Ishikawa (cell line): Measurements from ENCODE around the gene TMSB15A.
"Not testable (repeated sequence)": the region's sequence is repeated elsewhere in the genome, so short reads cannot be mapped to it uniquely, and the experiment has no call there.

Experiments
- CEBPB ChIP-seq: IDR thresholded peaks from 2 replicates; pipeline ENCODE4 v1.6.1; 2012
- CREB1 ChIP-seq: IDR thresholded peaks from 2 replicates; pipeline ENCODE4 v1.6.1; 2012; ENCODE audit warnings: low read depth
- EGR1 ChIP-seq: IDR thresholded peaks from 2 replicates; pipeline ENCODE4 v1.6.1; 2012
- EP300 ChIP-seq: IDR thresholded peaks from 2 replicates; pipeline ENCODE4 v1.6.1; 2012; ENCODE audit warnings: borderline replicate concordance
- FOXM1 ChIP-seq: IDR thresholded peaks from 2 replicates; pipeline ENCODE4 v1.6.1; 2012; ENCODE audit warnings: low read depth, borderline replicate concordance
- NFIC ChIP-seq: IDR thresholded peaks from 2 replicates; pipeline ENCODE4 v1.6.1; 2012
- RAD21 ChIP-seq: IDR thresholded peaks from 2 replicates; pipeline ENCODE4 v1.6.1; 2012; ENCODE audit warnings: low read depth
- TAF1 ChIP-seq: IDR thresholded peaks from 2 replicates; pipeline ENCODE4 v1.6.1; 2012; ENCODE audit warnings: low read depth, mild to moderate bottlenecking
- TCF12 ChIP-seq: IDR thresholded peaks from 2 replicates; pipeline ENCODE4 v1.6.1; 2012; ENCODE audit warnings: low read depth
- TEAD4 ChIP-seq: IDR thresholded peaks from 2 replicates; pipeline ENCODE4 v1.6.1; 2012
- YY1 ChIP-seq: IDR thresholded peaks from 2 replicates; pipeline ENCODE4 v1.6.1; 2012; ENCODE audit warnings: low read depth
- ZBTB7A ChIP-seq: IDR thresholded peaks from 2 replicates; pipeline ENCODE4 v1.6.1; 2012; ENCODE audit warnings: low read depth
- TF ChIP-seq, protein P1 (sequence below): IDR thresholded peaks from 2 replicates; pipeline ENCODE4 v1.6.1; 2012; ENCODE audit warnings: low read depth, mild to moderate bottlenecking
- TF ChIP-seq, protein P2 (sequence below): IDR thresholded peaks from 2 replicates; pipeline ENCODE4 v1.6.1; 2012
- TF ChIP-seq, protein P3 (sequence below): IDR thresholded peaks from 2 replicates; pipeline ENCODE4 v1.6.1; 2012

TMSB15A gene

DNA sequence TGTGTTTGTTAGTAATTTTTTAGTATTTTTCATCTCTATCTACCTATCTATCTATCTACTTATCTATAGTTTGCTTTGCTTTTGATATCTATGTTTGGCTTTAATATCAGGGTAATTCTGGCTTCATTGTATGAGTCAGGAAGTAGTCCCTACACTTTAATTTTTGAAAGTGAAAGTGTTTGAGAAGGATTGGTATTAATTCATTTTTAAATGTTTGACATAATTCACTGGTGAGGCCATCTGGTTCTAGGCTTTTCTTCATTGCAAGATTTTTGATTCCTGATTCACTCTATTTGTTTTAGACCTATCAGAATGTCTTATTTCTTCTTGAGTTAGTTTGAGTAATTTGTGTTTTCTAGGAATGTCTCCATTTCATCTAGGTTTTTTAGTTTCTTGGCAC is 24.8 kb downstream of the TMSB15A start:
- TF ChIP-seq CEBPB, result no peak
- TF ChIP-seq, protein P1, sequence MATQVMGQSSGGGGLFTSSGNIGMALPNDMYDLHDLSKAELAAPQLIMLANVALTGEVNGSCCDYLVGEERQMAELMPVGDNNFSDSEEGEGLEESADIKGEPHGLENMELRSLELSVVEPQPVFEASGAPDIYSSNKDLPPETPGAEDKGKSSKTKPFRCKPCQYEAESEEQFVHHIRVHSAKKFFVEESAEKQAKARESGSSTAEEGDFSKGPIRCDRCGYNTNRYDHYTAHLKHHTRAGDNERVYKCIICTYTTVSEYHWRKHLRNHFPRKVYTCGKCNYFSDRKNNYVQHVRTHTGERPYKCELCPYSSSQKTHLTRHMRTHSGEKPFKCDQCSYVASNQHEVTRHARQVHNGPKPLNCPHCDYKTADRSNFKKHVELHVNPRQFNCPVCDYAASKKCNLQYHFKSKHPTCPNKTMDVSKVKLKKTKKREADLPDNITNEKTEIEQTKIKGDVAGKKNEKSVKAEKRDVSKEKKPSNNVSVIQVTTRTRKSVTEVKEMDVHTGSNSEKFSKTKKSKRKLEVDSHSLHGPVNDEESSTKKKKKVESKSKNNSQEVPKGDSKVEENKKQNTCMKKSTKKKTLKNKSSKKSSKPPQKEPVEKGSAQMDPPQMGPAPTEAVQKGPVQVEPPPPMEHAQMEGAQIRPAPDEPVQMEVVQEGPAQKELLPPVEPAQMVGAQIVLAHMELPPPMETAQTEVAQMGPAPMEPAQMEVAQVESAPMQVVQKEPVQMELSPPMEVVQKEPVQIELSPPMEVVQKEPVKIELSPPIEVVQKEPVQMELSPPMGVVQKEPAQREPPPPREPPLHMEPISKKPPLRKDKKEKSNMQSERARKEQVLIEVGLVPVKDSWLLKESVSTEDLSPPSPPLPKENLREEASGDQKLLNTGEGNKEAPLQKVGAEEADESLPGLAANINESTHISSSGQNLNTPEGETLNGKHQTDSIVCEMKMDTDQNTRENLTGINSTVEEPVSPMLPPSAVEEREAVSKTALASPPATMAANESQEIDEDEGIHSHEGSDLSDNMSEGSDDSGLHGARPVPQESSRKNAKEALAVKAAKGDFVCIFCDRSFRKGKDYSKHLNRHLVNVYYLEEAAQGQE, result no peak
- no peak for TF ChIP-seq YY1
- no peak for TF ChIP-seq EGR1
- TF ChIP-seq, protein P2, sequence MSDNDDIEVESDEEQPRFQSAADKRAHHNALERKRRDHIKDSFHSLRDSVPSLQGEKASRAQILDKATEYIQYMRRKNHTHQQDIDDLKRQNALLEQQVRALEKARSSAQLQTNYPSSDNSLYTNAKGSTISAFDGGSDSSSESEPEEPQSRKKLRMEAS, result no peak
- TF ChIP-seq RAD21, result no peak
- TF ChIP-seq TAF1, result no peak
- TF ChIP-seq FOXM1, result no peak
- TF ChIP-seq TCF12, result no peak
- no peak for TF ChIP-seq ZBTB7A
- no peak for TF ChIP-seq CREB1
- no peak for TF ChIP-seq TEAD4
- TF ChIP-seq, protein P3, sequence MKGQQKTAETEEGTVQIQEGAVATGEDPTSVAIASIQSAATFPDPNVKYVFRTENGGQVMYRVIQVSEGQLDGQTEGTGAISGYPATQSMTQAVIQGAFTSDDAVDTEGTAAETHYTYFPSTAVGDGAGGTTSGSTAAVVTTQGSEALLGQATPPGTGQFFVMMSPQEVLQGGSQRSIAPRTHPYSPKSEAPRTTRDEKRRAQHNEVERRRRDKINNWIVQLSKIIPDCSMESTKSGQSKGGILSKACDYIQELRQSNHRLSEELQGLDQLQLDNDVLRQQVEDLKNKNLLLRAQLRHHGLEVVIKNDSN, result no peak
- no peak for TF ChIP-seq NFIC
- no peak for TF ChIP-seq EP300

DNA sequence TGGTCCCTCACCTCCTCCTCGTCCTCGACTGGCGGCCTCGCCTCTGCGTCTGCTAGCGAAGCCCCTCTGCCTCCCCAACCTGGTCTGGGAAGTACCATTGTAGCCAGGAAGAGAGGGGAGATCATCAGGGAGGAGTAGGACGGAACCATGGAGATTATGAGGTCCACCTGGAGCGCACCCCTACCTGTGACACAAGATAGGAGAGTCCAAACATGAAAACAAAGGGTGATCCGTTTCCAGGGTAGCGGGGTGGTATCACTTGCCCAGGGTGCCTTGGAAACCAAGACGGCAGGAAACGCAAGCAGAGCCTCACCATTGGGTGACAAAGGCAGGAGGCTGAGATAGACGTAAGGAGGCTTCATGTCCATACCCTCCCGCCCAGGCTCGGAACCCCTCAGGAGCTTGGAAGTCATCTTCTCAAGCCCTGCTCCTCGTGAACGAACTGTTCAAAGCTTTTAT is 44.7 kb downstream of the TMSB15A start, which contains the start of gene TCP11X2:
Gene TCP11X2, minus strand, starts transcription at position 51 of the 459 bp plus-strand sequence.
- TF ChIP-seq CREB1, NFIC: not testable (repeated sequence)
- TF ChIP-seq, protein P2, result not testable (repeated sequence)
